ENCODE data around the gene SKI. TPM values are rescaled to one million over a fixed set of nuclear protein-coding genes. Genes with fewer than 3 reads are reported as not detected.

The SKI gene
- polyA plus RNA-seq, 1 donor = 46.1 TPM

- H3K27ac ChIP-seq (ENCODE audit: low read length) = peak overlapping the region; percentile 67
- H3K4me3 ChIP-seq (ENCODE audit: low read length) = peak overlapping the region; percentile 57
- peaks cover 46% of the 10 kb centered on the region for H3K4me1 ChIP-seq (ENCODE audit: control insufficient read depth, insufficient read depth, low read length)
- no peaks in the 10 kb centered on the region for H3K27me3 ChIP-seq (ENCODE audit: control insufficient read depth, insufficient read depth, low read length)
- 20% methylated on average over 5 of the region's 26 CpGs for WGBS (ENCODE audit: insufficient coverage, low lambda C conversion rate)
- peak; percentile 69 to 84 for DNase-seq
- peaks cover 6% of the 10 kb centered on the region for H3K9me3 ChIP-seq (ENCODE audit: control insufficient read depth, low read depth, low read length)
- H3K36me3 ChIP-seq (ENCODE audit: control insufficient read depth, insufficient read depth, low read length) = peaks cover 4% of the 10 kb centered on the region
These were observed 3.6 kb downstream of the SKI start for GRCh38 chr1:2231532-2232254.

DNA sequence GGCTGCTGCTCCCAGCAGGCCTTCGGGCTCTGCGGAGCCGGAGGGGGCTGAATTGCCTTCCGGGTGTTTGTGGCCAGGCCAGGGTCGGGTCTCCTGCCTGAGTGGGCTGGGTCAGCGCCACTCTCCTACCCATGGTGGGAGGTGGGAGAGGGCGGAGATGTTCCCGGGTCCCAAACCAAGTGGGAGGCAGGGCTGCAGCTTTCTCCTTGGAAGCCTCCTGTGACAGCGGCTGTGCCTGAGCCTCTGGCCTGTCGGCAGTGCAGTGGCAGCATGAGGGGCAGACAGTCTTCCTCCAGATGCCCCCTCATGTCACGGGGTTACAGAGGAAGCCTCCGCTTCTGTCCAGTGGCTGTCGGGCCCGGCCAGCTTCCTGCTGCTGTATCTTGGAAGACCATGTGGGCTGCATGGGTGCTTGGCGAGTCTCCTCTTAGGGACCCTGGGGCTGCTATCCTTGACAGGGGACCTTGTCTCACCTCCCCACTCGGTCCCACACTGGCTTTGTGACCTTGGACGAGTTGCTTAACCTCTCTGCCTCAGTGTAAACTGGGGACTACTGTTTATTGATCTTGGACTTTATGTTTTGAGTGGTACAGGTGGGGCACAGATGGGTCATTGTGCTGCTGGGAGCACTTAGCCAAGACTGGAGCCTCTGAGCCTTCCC, 4.3 kb downstream of the SKI start:
- Histone ChIP-seq H3K4me1 (ENCODE audit: control insufficient read depth, insufficient read depth, low read length) (peaks cover 53% of the 10 kb centered on the region), H3K27ac (ENCODE audit: low read length) (peak overlapping the region; percentile 67), H3K27me3 (ENCODE audit: control insufficient read depth, insufficient read depth, low read length) (no peaks in the 10 kb centered on the region), H3K9me3 (ENCODE audit: control insufficient read depth, low read depth, low read length) (peaks cover 6% of the 10 kb centered on the region), H3K36me3 (ENCODE audit: control insufficient read depth, insufficient read depth, low read length) (peaks cover 6% of the 10 kb centered on the region), H3K4me3 (ENCODE audit: low read length) (peak overlapping the region; percentile 57)
- DNase-seq = no peak
- WGBS (ENCODE audit: insufficient coverage, low lambda C conversion rate) = no CpG with 5 or more reads among the region's 17 CpGs

GRCh38 chr1:2232916-2233438, 4.9 kb downstream of the SKI start:
- WGBS (ENCODE audit: insufficient coverage, low lambda C conversion rate) = no CpG with 5 or more reads among the region's 23 CpGs
- H3K4me3 ChIP-seq (ENCODE audit: low read length) = peak overlapping the region; percentile 57
- no peaks in the 10 kb centered on the region for H3K27me3 ChIP-seq (ENCODE audit: control insufficient read depth, insufficient read depth, low read length)
- H3K9me3 ChIP-seq (ENCODE audit: control insufficient read depth, low read depth, low read length) = peaks cover 6% of the 10 kb centered on the region
- H3K4me1 ChIP-seq (ENCODE audit: control insufficient read depth, insufficient read depth, low read length) = peaks cover 58% of the 10 kb centered on the region
- no peak for DNase-seq
- H3K36me3 ChIP-seq (ENCODE audit: control insufficient read depth, insufficient read depth, low read length) = peaks cover 6% of the 10 kb centered on the region
- peak overlapping the region; percentile 67 for H3K27ac ChIP-seq (ENCODE audit: low read length)

DNA sequence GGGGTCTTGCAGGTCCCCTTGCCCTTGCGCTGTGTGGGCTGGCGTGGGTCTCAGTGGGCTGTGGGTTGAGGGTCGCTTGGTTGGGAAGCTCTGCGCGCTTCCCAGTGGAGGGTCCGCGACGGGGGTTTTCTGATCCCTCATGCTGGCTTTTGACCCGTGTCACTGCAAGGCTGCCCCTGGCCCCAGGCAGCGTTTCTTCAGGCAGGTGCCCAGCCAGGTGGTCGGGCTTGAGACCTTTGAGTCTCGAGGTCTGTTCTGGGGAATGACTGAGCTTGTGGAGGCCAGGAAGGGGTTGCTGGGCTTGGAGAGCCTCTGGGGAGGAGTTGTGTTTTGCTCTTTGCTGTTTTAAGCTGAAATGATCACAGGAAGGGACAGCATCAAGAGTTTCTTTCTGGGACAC, 5.3 kb downstream of the SKI start:
- no peak for DNase-seq
- Histone ChIP-seq H3K36me3 (ENCODE audit: control insufficient read depth, insufficient read depth, low read length) (peaks cover 6% of the 10 kb centered on the region), H3K4me3 (ENCODE audit: low read length) (peak overlapping the region; percentile 1), H3K27ac (ENCODE audit: low read length) (peak overlapping the region; percentile 83), H3K27me3 (ENCODE audit: control insufficient read depth, insufficient read depth, low read length) (no peaks in the 10 kb centered on the region), H3K9me3 (ENCODE audit: control insufficient read depth, low read depth, low read length) (peaks cover 6% of the 10 kb centered on the region), H3K4me1 (ENCODE audit: control insufficient read depth, insufficient read depth, low read length) (peaks cover 63% of the 10 kb centered on the region)
- WGBS (ENCODE audit: insufficient coverage, low lambda C conversion rate) = no CpG with 5 or more reads among the region's 12 CpGs

GRCh38 chr1:2233997-2234761, 6.1 kb downstream of the SKI start:
- H3K27ac ChIP-seq (ENCODE audit: low read length) = peak overlapping the region; percentile 83
- peak overlapping the region; percentile 1 for H3K4me3 ChIP-seq (ENCODE audit: low read length)

DNA sequence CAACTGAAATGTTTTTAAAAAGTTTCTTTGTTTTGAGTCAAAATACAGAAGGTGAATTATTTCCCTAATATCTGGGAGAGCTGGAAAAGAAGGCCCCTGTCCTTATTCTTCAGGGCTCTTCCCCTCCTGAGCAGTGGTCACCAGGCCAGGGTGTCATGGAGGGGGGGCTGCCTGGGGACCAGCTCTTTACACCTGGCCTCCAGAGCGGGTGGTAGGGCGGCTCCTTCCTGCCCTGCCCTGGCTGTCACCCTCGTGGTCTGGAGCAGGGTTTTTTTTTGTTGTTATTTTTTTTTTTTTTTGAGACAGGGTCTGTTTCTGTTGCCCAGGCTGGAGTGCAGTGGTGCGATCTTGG, 6.6 kb downstream of the SKI start:
- 27% methylated on average over 3 of the region's 4 CpGs for WGBS (ENCODE audit: insufficient coverage, low lambda C conversion rate)
- H3K27ac ChIP-seq (ENCODE audit: low read length) = peak overlapping the region; percentile 83
- H3K36me3 ChIP-seq (ENCODE audit: control insufficient read depth, insufficient read depth, low read length) = peaks cover 8% of the 10 kb centered on the region
- H3K27me3 ChIP-seq (ENCODE audit: control insufficient read depth, insufficient read depth, low read length) = no peaks in the 10 kb centered on the region
- no peak for DNase-seq
- peaks cover 10% of the 10 kb centered on the region for H3K9me3 ChIP-seq (ENCODE audit: control insufficient read depth, low read depth, low read length)
- H3K4me3 ChIP-seq (ENCODE audit: low read length) = no peak overlapping the region
- peaks cover 75% of the 10 kb centered on the region for H3K4me1 ChIP-seq (ENCODE audit: control insufficient read depth, insufficient read depth, low read length)

More at GRCh38 chr1:2233997-2234761, 6.1 kb downstream of the SKI start:
- Histone ChIP-seq H3K27me3 (ENCODE audit: control insufficient read depth, insufficient read depth, low read length) (no peaks in the 10 kb centered on the region), H3K4me1 (ENCODE audit: control insufficient read depth, insufficient read depth, low read length) (peaks cover 70% of the 10 kb centered on the region), H3K9me3 (ENCODE audit: control insufficient read depth, low read depth, low read length) (peaks cover 6% of the 10 kb centered on the region), H3K36me3 (ENCODE audit: control insufficient read depth, insufficient read depth, low read length) (peaks cover 8% of the 10 kb centered on the region)
- peak; percentile 89 to 94 for DNase-seq
- WGBS (ENCODE audit: insufficient coverage, low lambda C conversion rate) = no CpG with 5 or more reads among the region's 27 CpGs

DNA sequence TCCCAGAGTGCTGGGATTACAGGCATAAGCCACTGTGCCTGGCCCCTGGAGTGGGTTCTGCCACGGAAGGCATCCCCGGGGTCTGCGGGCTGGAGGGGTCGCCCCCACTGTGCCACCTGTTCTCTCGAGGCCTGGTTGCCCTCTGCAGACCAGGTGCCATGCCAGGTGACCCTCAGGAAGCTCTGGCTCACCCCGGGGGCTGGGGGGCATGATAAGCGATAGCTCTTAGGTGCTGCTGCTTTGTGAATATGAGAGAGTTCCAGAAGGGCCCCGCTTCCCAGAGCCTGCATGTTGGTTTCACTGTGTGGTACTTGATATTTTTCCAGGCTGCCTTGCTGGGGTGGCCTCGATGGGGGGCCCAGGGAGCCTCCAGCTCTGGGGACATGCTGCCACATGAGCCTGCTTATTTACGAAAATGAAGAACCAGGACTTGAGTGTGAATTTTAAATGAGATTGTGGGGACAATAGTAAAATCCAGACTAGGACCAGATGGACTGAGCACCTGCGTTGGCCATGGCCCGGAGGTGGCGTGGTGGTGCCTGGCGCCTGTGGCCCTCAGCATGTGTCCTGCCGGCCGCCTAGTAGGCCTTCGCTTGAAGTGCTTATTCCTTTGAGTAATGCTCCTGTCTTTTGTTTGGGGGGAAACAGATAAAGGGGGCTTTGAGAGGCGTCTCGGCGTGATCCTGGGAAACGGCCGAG, 7.3 kb downstream of the SKI start:
- Histone ChIP-seq H3K27me3 (ENCODE audit: control insufficient read depth, insufficient read depth, low read length) (no peaks in the 10 kb centered on the region), H3K4me3 (ENCODE audit: low read length) (no peak overlapping the region), H3K4me1 (ENCODE audit: control insufficient read depth, insufficient read depth, low read length) (peaks cover 82% of the 10 kb centered on the region), H3K36me3 (ENCODE audit: control insufficient read depth, insufficient read depth, low read length) (peaks cover 8% of the 10 kb centered on the region), H3K27ac (ENCODE audit: low read length) (peak overlapping the region; percentile 83), H3K9me3 (ENCODE audit: control insufficient read depth, low read depth, low read length) (peaks cover 10% of the 10 kb centered on the region)
- no peak for DNase-seq
- WGBS (ENCODE audit: insufficient coverage, low lambda C conversion rate) = 100% methylated on average over 3 of the region's 22 CpGs

GRCh38 chr1:2236695-2237677, 8.9 kb downstream of the SKI start:
- Histone ChIP-seq H3K4me3 (ENCODE audit: low read length) (no peak overlapping the region), H3K36me3 (ENCODE audit: control insufficient read depth, insufficient read depth, low read length) (peaks cover 13% of the 10 kb centered on the region), H3K27ac (ENCODE audit: low read length) (no peak overlapping the region), H3K27me3 (ENCODE audit: control insufficient read depth, insufficient read depth, low read length) (no peaks in the 10 kb centered on the region), H3K4me1 (ENCODE audit: control insufficient read depth, insufficient read depth, low read length) (peaks cover 80% of the 10 kb centered on the region), H3K9me3 (ENCODE audit: control insufficient read depth, low read depth, low read length) (peaks cover 10% of the 10 kb centered on the region)
- no CpG with 5 or more reads among the region's 28 CpGs for WGBS (ENCODE audit: insufficient coverage, low lambda C conversion rate)
- DNase-seq = no peak

GRCh38 chr1:2237773-2238172, 9.7 kb downstream of the SKI start:
- no peak for DNase-seq
- WGBS (ENCODE audit: insufficient coverage, low lambda C conversion rate) = no CpG with 5 or more reads among the region's 19 CpGs
- Histone ChIP-seq H3K4me1 (ENCODE audit: control insufficient read depth, insufficient read depth, low read length) (peaks cover 72% of the 10 kb centered on the region), H3K36me3 (ENCODE audit: control insufficient read depth, insufficient read depth, low read length) (peaks cover 21% of the 10 kb centered on the region), H3K27ac (ENCODE audit: low read length) (no peak overlapping the region), H3K27me3 (ENCODE audit: control insufficient read depth, insufficient read depth, low read length) (no peaks in the 10 kb centered on the region), H3K9me3 (ENCODE audit: control insufficient read depth, low read depth, low read length) (peaks cover 10% of the 10 kb centered on the region), H3K4me3 (ENCODE audit: low read length) (no peak overlapping the region)
